OCI-LY3 (cell line): ENCODE data around the gene PEX7.
"Not testable (repeated sequence)": the region's sequence is repeated elsewhere in the genome, so short reads cannot be mapped to it uniquely, and the experiment has no call there.

Experiments
- H2AFZ ChIP-seq: fragments of 200-600, 300-600 bp; shearing (Covaris generic); 2 replicates; pipeline ENCODE4 v1.6.0; 2014; ENCODE audit warnings: antibody characterized with exemption, low read depth, low read length
- H3K27ac ChIP-seq: fragments of 200-600, 300-600 bp; sonication (generic); 2 replicates; pipeline ENCODE4 v1.5.1; 2014; ENCODE audit warnings: mild to moderate bottlenecking, low read length, moderate library complexity, mixed read lengths
- H3K27me3 ChIP-seq: fragments of 200-600, 300-600 bp; sonication (generic); 2 replicates; pipeline ENCODE4 v1.6.1; 2014; ENCODE audit warnings: low read depth, low read length, mixed read lengths
- H3K36me3 ChIP-seq: fragments of 200-600, 300-600 bp; sonication (generic); replicated peaks from 2 replicates; pipeline ENCODE3; 2014; ENCODE audit warnings: low read depth, low read length, mixed read lengths
- H3K4me1 ChIP-seq: fragments of 300-600, 200-600 bp; sonication (generic); 2 replicates; pipeline ENCODE4 v1.6.1; 2014; ENCODE audit warnings: low read length, mixed read lengths
- H3K4me2 ChIP-seq: fragments of 200-600, 300-600 bp; sonication (generic); 2 replicates; pipeline ENCODE4 v1.6.1; 2014; ENCODE audit warnings: low read length, mixed read lengths
- H3K4me3 ChIP-seq: fragments of 300-600, 200-600 bp; sonication (generic); 2 replicates; pipeline ENCODE4 v1.5.1; 2014; ENCODE audit warnings: antibody characterized with exemption, mild to moderate bottlenecking, low read length, moderate library complexity
- H3K79me2 ChIP-seq: fragments of 300-600, 200-600 bp; shearing (Covaris generic); 2 replicates; pipeline ENCODE4 v1.6.1; 2014; ENCODE audit warnings: mild to moderate bottlenecking, low read length, mixed read lengths
- H3K9ac ChIP-seq: fragments of 300-600, 200-600 bp; shearing (Covaris generic); 2 replicates; pipeline ENCODE4 v1.6.0; 2014; ENCODE audit warnings: mild to moderate bottlenecking, low read length, moderate library complexity
- H3K9me3 ChIP-seq: fragments of 200-600, 300-600 bp; shearing (Covaris generic); 2 replicates; pipeline ENCODE4 v1.6.1; 2014; ENCODE audit warnings: low read length, mixed read lengths; ENCODE audit not compliant: insufficient read depth
- H4K20me1 ChIP-seq: fragments of 200-600, 300-600 bp; sonication (generic); 2 replicates; pipeline ENCODE4 v1.6.1; 2016; ENCODE audit warnings: low read length, mixed read lengths; ENCODE audit not compliant: insufficient read depth
- EZH2phosphoT487 ChIP-seq: fragments of 200-600 bp; shearing (Covaris generic); IDR thresholded peaks from 2 replicates; pipeline ENCODE4 v1.6.1; 2018; ENCODE audit warnings: antibody characterized with exemption, mixed run types, low read depth
- TF ChIP-seq, protein P1 (sequence below): fragments of 200-600, 300-600 bp; sonication (generic); IDR thresholded peaks from 2 replicates; pipeline ENCODE4 v1.5.1; 2014; ENCODE audit warnings: antibody characterized with exemption, low read length, low read depth

The PEX7 gene

DNA sequence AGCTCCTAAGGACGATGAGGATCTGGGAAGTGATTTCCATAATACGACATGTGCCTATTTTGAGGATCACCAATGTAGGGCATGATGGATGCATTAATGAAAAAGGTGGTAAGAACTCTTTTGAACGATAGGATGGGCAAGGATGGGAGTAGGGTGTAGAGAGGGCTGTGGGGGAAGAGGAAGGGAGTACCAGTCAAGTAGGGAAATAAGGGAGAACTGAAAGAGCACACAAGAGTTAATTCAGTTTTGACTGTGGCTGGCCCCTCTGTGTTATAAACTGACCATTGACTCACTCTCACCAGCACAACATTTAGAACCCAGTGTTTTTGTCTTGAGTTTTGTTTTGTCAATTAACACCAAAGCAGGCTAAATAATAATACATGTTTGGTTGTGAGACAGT is 132.7 kb downstream of the PEX7 start:
- H3K9me3 ChIP-seq, result no peaks in the 10 kb centered on the region
- H3K27me3 ChIP-seq, result no peaks in the 10 kb centered on the region
- H2AFZ ChIP-seq, result no peak overlapping the region
- H3K9ac ChIP-seq, result no peak overlapping the region
- H3K4me1 ChIP-seq, result peaks cover 12% of the 10 kb centered on the region
- H3K36me3 ChIP-seq, result no peaks in the 10 kb centered on the region
- peak overlapping the region; percentile 28 for H3K4me2 ChIP-seq
- no peak overlapping the region for H3K4me3 ChIP-seq
- no peak for TF ChIP-seq EZH2phosphoT487
- TF ChIP-seq, protein P1, sequence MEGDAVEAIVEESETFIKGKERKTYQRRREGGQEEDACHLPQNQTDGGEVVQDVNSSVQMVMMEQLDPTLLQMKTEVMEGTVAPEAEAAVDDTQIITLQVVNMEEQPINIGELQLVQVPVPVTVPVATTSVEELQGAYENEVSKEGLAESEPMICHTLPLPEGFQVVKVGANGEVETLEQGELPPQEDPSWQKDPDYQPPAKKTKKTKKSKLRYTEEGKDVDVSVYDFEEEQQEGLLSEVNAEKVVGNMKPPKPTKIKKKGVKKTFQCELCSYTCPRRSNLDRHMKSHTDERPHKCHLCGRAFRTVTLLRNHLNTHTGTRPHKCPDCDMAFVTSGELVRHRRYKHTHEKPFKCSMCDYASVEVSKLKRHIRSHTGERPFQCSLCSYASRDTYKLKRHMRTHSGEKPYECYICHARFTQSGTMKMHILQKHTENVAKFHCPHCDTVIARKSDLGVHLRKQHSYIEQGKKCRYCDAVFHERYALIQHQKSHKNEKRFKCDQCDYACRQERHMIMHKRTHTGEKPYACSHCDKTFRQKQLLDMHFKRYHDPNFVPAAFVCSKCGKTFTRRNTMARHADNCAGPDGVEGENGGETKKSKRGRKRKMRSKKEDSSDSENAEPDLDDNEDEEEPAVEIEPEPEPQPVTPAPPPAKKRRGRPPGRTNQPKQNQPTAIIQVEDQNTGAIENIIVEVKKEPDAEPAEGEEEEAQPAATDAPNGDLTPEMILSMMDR, result no peak
- H3K79me2 ChIP-seq, result no peaks in the 10 kb centered on the region
- no peak overlapping the region for H3K27ac ChIP-seq
- no peaks in the 10 kb centered on the region for H4K20me1 ChIP-seq

DNA sequence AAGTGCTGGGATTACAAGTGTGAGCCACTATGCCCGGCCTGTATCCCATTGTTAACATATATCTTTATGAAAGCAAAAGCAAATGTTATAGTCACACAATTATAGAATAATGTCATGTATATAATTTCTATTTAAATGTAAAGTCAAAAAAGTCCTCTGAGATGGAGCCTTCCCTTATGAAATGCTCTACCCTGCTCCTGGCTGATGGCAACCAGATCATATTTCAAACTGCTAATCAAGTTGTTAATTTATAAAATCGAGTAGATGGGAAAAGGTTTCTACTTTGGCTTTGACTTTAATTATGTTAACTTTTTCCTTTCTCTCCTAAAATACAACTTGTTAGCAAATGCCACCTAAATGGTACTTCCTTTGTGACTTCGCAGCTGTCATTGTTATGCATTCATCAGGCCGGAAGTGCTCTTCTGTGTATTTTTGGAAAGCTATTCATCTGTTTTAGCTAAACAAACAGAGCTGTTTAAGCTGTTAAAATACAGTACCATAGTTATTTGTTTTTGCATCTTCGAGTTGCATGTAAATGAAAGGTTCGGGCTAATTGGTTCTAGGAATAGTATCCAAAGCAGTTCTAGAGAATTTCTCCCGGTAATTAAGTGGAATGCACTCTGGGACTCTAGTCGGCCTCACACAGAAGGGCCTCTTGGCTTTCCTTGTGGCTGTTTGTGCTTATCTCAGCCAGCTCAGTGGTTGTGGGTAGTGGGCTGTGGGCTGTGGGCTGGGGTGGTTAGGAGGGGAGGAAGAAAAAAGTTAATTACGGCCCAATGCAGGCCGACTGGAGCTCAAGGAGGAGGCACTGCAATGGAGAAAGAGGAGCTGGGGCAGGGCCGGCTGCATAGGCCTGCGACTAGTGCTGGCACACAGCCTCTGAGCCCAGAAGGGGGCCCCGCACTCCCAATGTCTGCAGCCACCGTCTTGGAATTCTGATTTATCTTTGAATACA is 134.5 kb downstream of the PEX7 start:
- Histone ChIP-seq H4K20me1 (no peaks in the 10 kb centered on the region), H3K79me2 (no peaks in the 10 kb centered on the region), H3K27ac (no peak overlapping the region), H3K4me1 (peaks cover 12% of the 10 kb centered on the region), H3K9ac (no peak overlapping the region), H3K27me3 (no peaks in the 10 kb centered on the region), H3K4me3 (no peak overlapping the region), H3K9me3 (no peaks in the 10 kb centered on the region), H3K36me3 (no peaks in the 10 kb centered on the region), H2AFZ (no peak overlapping the region), H3K4me2 (no peak overlapping the region)
- TF ChIP-seq, protein P1, result no peak

GRCh38 chr6:136958168-136958567 is 135.8 kb downstream of the PEX7 start:
- no peak overlapping the region for H2AFZ ChIP-seq
- H3K36me3 ChIP-seq, result no peaks in the 10 kb centered on the region
- H3K79me2 ChIP-seq, result no peaks in the 10 kb centered on the region
- H4K20me1 ChIP-seq, result no peaks in the 10 kb centered on the region
- no peaks in the 10 kb centered on the region for H3K27me3 ChIP-seq
- no peak overlapping the region for H3K4me2 ChIP-seq
- no peak overlapping the region for H3K4me3 ChIP-seq
- H3K4me1 ChIP-seq, result peaks cover 12% of the 10 kb centered on the region
- TF ChIP-seq EZH2phosphoT487, result no peak
- TF ChIP-seq, protein P1, result no peak
- no peak overlapping the region for H3K27ac ChIP-seq
- no peaks in the 10 kb centered on the region for H3K9me3 ChIP-seq
- H3K9ac ChIP-seq, result no peak overlapping the region

GRCh38 chr6:136959471-136959891 is 137.1 kb downstream of the PEX7 start:
- H3K79me2 ChIP-seq, result no peaks in the 10 kb centered on the region
- H3K4me2 ChIP-seq, result no peak overlapping the region
- H3K4me3 ChIP-seq, result no peak overlapping the region
- H4K20me1 ChIP-seq, result no peaks in the 10 kb centered on the region
- H3K9me3 ChIP-seq, result no peaks in the 10 kb centered on the region
- no peaks in the 10 kb centered on the region for H3K27me3 ChIP-seq
- H3K9ac ChIP-seq, result no peak overlapping the region
- TF ChIP-seq, protein P1, result no peak
- TF ChIP-seq EZH2phosphoT487, result no peak
- H3K36me3 ChIP-seq, result no peaks in the 10 kb centered on the region
- no peak overlapping the region for H3K27ac ChIP-seq
- H2AFZ ChIP-seq, result no peak overlapping the region
- H3K4me1 ChIP-seq, result peaks cover 12% of the 10 kb centered on the region

DNA sequence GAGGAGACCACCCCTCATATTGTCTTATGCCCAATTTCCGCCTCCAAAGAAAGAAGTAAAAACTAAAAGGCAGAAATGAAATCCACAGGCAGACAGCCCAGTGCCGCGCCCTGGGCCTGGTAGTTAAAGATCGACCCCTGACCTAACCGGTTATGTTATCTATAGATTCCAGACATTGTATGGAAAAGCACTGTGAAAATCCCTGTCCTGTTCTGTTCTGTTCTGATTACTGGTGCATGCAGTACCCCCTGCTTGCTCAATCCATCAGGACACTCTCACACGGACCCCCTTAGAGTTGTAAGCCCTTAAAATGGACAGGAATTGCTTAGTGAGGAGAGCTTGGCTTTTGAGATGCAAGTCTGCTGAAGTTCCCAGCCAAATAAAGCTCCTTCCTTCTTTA is 137.5 kb downstream of the PEX7 start:
- not testable (repeated sequence) for H2AFZ ChIP-seq, H3K9me3 ChIP-seq, H3K4me3 ChIP-seq, H3K36me3 ChIP-seq, H3K4me2 ChIP-seq, H3K27me3 ChIP-seq, H4K20me1 ChIP-seq, H3K4me1 ChIP-seq, H3K9ac ChIP-seq, H3K27ac ChIP-seq, H3K79me2 ChIP-seq
